GM12878 (cell line): Measurements from ENCODE around the gene RARB. TPM values are rescaled to one million over a fixed set of nuclear protein-coding genes. Genes with fewer than 3 reads are reported as not detected.

ENCODE experiments used
- ATAC-seq: fragments of 200-7000 bp; cut with Tn5 transposase; 3 replicates; pipeline ENCODE4 v1.9.1; 2020; ENCODE audit warnings: mild to moderate bottlenecking, moderate library complexity
- BruUV-seq: library from RNA; stranded (reverse); fragments of 400-500 nt; replicated peaks from 2 replicates; lab custom pipeline; 2021; lab: Mats Ljungman, UMichigan
- CTCF ChIA-PET: fragments of 300-600 bp; sonication (Branson Sonifier 250); formaldehyde crosslinking; extraction: SDS; loops from one replicate; lab custom pipeline; 2021; ENCODE audit warnings: inconsistent platforms; lab: Yijun Ruan, JAX
- POLR2A ChIA-PET: fragments of 350-600 bp; formaldehyde crosslinking; extraction: SDS; loops from one replicate; lab custom pipeline; 2021; ENCODE audit warnings: inconsistent platforms; lab: Charles Lee
- RAD21 ChIA-PET: fragments of 300-600 bp; sonication (Branson Sonifier 250); formaldehyde crosslinking; loops from one replicate; lab custom pipeline; 2023; ENCODE audit warnings: antibody characterized with exemption; ENCODE audit not compliant: unreplicated experiment; lab: Charles Lee
- SMC1A ChIA-PET: fragments of 300-600 bp; sonication (Branson Sonifier 250); formaldehyde crosslinking; loops from one replicate; lab custom pipeline; 2023; ENCODE audit not compliant: unreplicated experiment, uncharacterized antibody; lab: Charles Lee
- DNase-seq: peaks from one replicate; pipeline ENCODE4 v3.0.0-alpha.2; 2011; ENCODE audit warnings: low read depth, low spot score
- FAIRE-seq: peaks from 3 replicates; lab custom pipeline; 2011; peaks lifted over from hg19 to GRCh38; lab: Jason Lieb, UNC
- H2AFZ ChIP-seq: 2 replicates; pipeline ENCODE4 v1.6.0; 2011; ENCODE audit warnings: low read depth, low read length, control low read depth; ENCODE audit not compliant: control insufficient read depth
- H3K27ac ChIP-seq: 2 replicates; pipeline ENCODE4 v1.5.1; 2011; ENCODE audit warnings: control low read depth; ENCODE audit not compliant: control insufficient read depth, insufficient read depth
- H3K27me3 ChIP-seq, 2 experiments: replicated peaks in 1 of 2; 2 replicates each; pipeline versions ENCODE4 v1.6.0 to v1.6.1; 2011; ENCODE audit warnings: low read length in 1 of 2; ENCODE audit not compliant: control insufficient read depth in 2 of 2, insufficient read depth in 2 of 2
- H3K36me3 ChIP-seq, 2 experiments: 2 replicates each; pipeline ENCODE4 v1.5.1; 2011; ENCODE audit warnings: low read length in 1 of 2; ENCODE audit not compliant: control insufficient read depth in 2 of 2, insufficient read depth in 2 of 2
- H3K4me1 ChIP-seq: 2 replicates; pipeline ENCODE4 v1.6.1; 2011; ENCODE audit warnings: mild to moderate bottlenecking, low read length, moderate library complexity, mixed read lengths; ENCODE audit not compliant: control insufficient read depth, insufficient read depth
- H3K4me2 ChIP-seq: 2 replicates; pipeline ENCODE4 v1.6.0; 2011; ENCODE audit warnings: control low read depth; ENCODE audit not compliant: control insufficient read depth, insufficient read depth
- H3K4me3 ChIP-seq: fragments of 200-600 bp; sonication (generic); 2 replicates; pipeline ENCODE4 v1.5.1; 2016
- H3K79me2 ChIP-seq: 2 replicates; pipeline ENCODE4 v1.6.0; 2011; ENCODE audit warnings: low read length; ENCODE audit not compliant: control insufficient read depth, insufficient read depth
- H3K9ac ChIP-seq: 2 replicates; pipeline ENCODE4 v1.8.0; 2011; ENCODE audit warnings: low read length, control low read depth, mixed read lengths; ENCODE audit not compliant: control insufficient read depth, insufficient read depth
- H3K9me3 ChIP-seq: replicated peaks from 3 replicates; pipeline ENCODE4 v1.5.1; 2011; ENCODE audit warnings: mild to moderate bottlenecking, low read length; ENCODE audit not compliant: control insufficient read depth, insufficient read depth
- H4K20me1 ChIP-seq: 2 replicates; pipeline ENCODE4 v1.6.0; 2011; ENCODE audit not compliant: control insufficient read depth, insufficient read depth
- CREB1 ChIP-seq: IDR thresholded peaks from 2 replicates; pipeline ENCODE4 v1.6.1; 2012; ENCODE audit warnings: low read depth, mild to moderate bottlenecking, inconsistent platforms
- FOS ChIP-seq: IDR thresholded peaks from 3 replicates; pipeline ENCODE4 v1.6.1; 2011; ENCODE audit warnings: borderline replicate concordance; ENCODE audit not compliant: insufficient read length; ENCODE audit errors: extremely low read depth
- HDAC6 ChIP-seq: fragments of 200-600 bp; sonication (generic); IDR thresholded peaks from one replicate; pipeline ENCODE4 v1.8.0; 2017; ENCODE audit warnings: antibody characterized with exemption; ENCODE audit not compliant: unreplicated experiment
- SIN3A ChIP-seq: IDR thresholded peaks from 2 replicates; pipeline ENCODE4 v1.6.1; 2012; ENCODE audit warnings: low read depth, low read length, improper control_type of control experiment
- YY1 ChIP-seq: IDR thresholded peaks from 2 replicates; pipeline ENCODE4 v1.6.1; 2011; ENCODE audit warnings: low read depth, mild to moderate bottlenecking, low read length
- WGBS: methylation state at CpG from one replicate; pipeline ENCODE4 v1.1.6; 2016; ENCODE audit warnings: low lambda C conversion rate; ENCODE audit not compliant: insufficient replicate concordance, insufficient coverage; ENCODE audit errors: missing lambda C conversion rate; 5-methylcytosine and 5-hydroxymethylcytosine counted together
- in situ Hi-C: fragments of 300-500 bp; cut with MboI; formaldehyde crosslinking; loops from 9 replicates; pipeline ENCODE4 v1.14.3; 2018; ENCODE audit warnings: mixed read lengths
- intact Hi-C: fragments of 100-400 bp; cut with micrococcal nuclease; formaldehyde crosslinking; loops from one replicate; pipeline ENCODE4 v1.14.2; 2022; ENCODE audit not compliant: unreplicated experiment
- polyA plus RNA-seq, 11 experiments: library from polyadenylated mRNA; depleted of rRNA in 4 of 11; unstranded in 6 of 11; stranded (reverse) in 5 of 11; fragments of >200 nt; fragmentation: Nextera tagmentation in 4 of 11; fragmentation: Illumina TruSeq in 1 of 11; extraction: Ambion mirVana in 4 of 11; extraction: Trizol in 1 of 11; gene quantifications; 1 replicate in 1 of 11; 2 replicates in 10 of 11; pipeline versions ENCODE4 v1.2.1 to v1.2.3, GENCODE V29; 2011 to 2016; ENCODE audit warnings: inconsistent platforms in 2 of 11, missing spikeins in 2 of 11, low read depth in 1 of 11
- total RNA-seq, 4 experiments: library from RNA; depleted of rRNA in 3 of 4; stranded (reverse); fragments of >200 nt in 3 of 4; fragmentation: Illumina TruSeq in 1 of 4; extraction: Trizol in 1 of 4; gene quantifications; 2 replicates each; pipeline versions ENCODE4 v1.2.1 to v1.2.3, GENCODE V29; 2013 to 2021
- TF ChIP-seq, protein P1 (sequence below): IDR thresholded peaks from 2 replicates; pipeline ENCODE4 v1.6.1; 2012; ENCODE audit warnings: improper control_type of control experiment, low read depth, low read length; ENCODE audit not compliant: insufficient replicate concordance
- TF ChIP-seq, protein P2 (sequence below): IDR thresholded peaks from 2 replicates; pipeline ENCODE4 v1.6.1; 2011; ENCODE audit warnings: borderline replicate concordance, low read depth, mild to moderate bottlenecking, moderate library complexity, low read length; ENCODE audit not compliant: insufficient read depth, poor library complexity, severe bottlenecking

Gene RARB
- total and polyA plus RNA-seq, 10 of the 15 experiments (the other 5 are each of a cell fraction or from before 2014, with no cell fraction given), result 0.05 to 0.06 TPM; not detected in 8

DNA sequence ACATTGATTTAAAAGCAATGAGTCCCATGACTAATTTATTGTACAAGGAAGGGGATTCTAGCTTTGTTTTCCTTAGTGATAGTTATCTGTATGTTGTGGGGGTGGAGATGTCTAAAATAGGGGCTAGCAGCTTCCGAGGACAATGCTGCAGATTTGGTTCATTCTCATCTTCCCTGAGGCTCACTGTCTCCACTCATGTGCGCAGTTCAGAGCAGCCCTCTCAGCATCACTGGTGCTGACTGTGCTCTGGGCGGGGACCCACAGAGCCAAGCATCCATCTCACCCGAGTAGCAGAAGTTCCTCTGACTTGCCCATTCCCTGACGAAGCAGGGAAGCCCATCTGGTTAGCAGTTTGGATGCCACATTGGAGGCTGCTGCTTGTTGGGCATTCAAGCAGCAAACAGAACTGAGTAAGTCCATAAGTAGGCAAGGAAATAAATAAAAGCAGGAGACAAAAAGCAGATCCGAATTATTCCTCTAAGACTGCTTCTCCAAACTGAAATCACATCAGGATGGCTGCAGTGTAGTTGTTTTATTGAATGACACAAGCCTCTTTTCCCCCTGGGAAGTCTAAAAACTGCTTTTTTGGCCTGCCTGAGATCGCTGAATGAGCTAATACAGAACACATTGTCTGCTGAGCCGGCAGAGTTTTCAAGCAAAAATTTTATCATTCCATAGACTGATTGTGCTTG lies 27.5 kb downstream of the RARB start:
- intact Hi-C loops, result no loop called here
- Histone ChIP-seq H2AFZ (no peak overlapping the region), H3K4me2 (no peak overlapping the region), H3K9me3 (no peaks in the 10 kb centered on the region), H3K79me2 (no peaks in the 10 kb centered on the region), H3K4me3 (no peak overlapping the region), H3K36me3 (no peaks in the 10 kb centered on the region), H3K4me1 (no peaks in the 10 kb centered on the region), H4K20me1 (no peaks in the 10 kb centered on the region), H3K9ac (no peak overlapping the region), H3K27ac (no peak overlapping the region), H3K27me3 (no peaks in the 10 kb centered on the region; a peak in 1 of 4 replicates)
- ChIA-PET CTCF (interaction anchor here (1.3 kb wide), 1 partner anchor 13 kb away, joined by 4 read pairs; no protein-coding TSS in a partner anchor), RAD21 (no interaction called here), POLR2A (no interaction called here), SMC1A (interaction anchor here (1.1 kb wide), 1 partner anchor 13 kb away, joined by 3 read pairs; no protein-coding TSS in a partner anchor)
- DNase-seq (no peak), ATAC-seq (no peak), FAIRE-seq (no peak)
- TF ChIP-seq HDAC6 (no peak), YY1 (no peak)
- BruUV-seq, result no TSS peak
- in situ Hi-C loops, result no loop called here
- 36% methylated on average over 8 of the region's 8 CpGs for WGBS

DNA sequence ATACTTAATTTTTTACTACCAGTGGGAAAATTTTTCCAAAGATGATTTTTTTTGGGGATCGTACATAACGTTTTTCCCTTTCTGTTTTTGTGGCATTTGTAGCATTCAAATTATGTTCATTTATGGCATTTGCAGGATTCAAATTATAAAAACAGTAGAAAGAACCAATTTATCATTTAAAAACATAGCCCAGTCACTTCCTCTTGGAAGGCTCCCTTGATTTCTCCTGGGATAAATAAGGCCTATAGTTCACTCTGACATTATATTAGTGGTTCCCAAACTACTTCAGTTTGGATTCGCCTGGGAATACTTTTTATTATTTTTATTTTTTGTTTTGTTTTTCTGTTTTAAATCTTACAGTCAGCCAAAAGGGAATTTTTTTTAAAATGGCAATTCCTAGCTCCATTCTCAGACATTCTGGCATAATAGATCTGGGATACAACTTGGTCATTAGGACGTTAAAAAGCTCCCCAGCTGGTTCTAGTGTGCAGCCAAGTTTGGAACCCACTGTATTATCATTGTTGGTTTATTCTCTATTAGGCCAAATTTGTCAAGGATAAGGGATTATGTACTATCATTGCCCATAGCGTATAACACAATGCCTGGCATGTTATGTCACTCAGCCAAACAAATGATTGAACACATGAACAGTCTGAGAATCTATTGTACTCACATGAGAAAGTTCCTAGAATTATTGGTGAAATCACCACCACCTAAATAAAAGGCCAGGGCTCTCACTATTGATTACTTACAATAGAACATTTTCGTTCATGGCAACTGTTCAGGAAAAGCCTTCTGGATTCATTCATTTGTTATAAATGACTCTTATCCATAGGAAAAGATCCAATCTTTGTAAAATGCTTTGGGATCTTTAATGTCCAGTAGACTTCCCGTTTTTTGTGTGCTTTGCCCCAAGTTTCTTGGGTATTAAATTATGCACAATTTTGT lies 28.9 kb downstream of the RARB start:
- no peaks in the 10 kb centered on the region for H3K79me2 ChIP-seq
- FAIRE-seq, result no peak
- ChIA-PET CTCF (no interaction called here), SMC1A (no interaction called here), RAD21 (no interaction called here), POLR2A (no interaction called here)
- intact Hi-C loops (no loop called here), in situ Hi-C loops (no loop called here)
- H4K20me1 ChIP-seq, result no peaks in the 10 kb centered on the region
- BruUV-seq, result no TSS peak
- no peak overlapping the region for H3K27ac ChIP-seq
- no peak overlapping the region for H3K4me3 ChIP-seq
- no peak overlapping the region for H3K4me2 ChIP-seq
- no peaks in the 10 kb centered on the region for H3K9me3 ChIP-seq
- H3K4me1 ChIP-seq, result peaks cover 4% of the 10 kb centered on the region; the same call in 1 of the 2 replicates
- 6% methylated on average over 7 of the region's 7 CpGs for WGBS
- no peak for DNase-seq
- no peak overlapping the region for H3K9ac ChIP-seq
- no peak for ATAC-seq
- H3K36me3 ChIP-seq, result no peaks in the 10 kb centered on the region
- H2AFZ ChIP-seq, result no peak overlapping the region
- no peaks in the 10 kb centered on the region; a peak in 1 of 4 replicates for H3K27me3 ChIP-seq
- no peak for TF ChIP-seq FOS
- TF ChIP-seq, protein P1, sequence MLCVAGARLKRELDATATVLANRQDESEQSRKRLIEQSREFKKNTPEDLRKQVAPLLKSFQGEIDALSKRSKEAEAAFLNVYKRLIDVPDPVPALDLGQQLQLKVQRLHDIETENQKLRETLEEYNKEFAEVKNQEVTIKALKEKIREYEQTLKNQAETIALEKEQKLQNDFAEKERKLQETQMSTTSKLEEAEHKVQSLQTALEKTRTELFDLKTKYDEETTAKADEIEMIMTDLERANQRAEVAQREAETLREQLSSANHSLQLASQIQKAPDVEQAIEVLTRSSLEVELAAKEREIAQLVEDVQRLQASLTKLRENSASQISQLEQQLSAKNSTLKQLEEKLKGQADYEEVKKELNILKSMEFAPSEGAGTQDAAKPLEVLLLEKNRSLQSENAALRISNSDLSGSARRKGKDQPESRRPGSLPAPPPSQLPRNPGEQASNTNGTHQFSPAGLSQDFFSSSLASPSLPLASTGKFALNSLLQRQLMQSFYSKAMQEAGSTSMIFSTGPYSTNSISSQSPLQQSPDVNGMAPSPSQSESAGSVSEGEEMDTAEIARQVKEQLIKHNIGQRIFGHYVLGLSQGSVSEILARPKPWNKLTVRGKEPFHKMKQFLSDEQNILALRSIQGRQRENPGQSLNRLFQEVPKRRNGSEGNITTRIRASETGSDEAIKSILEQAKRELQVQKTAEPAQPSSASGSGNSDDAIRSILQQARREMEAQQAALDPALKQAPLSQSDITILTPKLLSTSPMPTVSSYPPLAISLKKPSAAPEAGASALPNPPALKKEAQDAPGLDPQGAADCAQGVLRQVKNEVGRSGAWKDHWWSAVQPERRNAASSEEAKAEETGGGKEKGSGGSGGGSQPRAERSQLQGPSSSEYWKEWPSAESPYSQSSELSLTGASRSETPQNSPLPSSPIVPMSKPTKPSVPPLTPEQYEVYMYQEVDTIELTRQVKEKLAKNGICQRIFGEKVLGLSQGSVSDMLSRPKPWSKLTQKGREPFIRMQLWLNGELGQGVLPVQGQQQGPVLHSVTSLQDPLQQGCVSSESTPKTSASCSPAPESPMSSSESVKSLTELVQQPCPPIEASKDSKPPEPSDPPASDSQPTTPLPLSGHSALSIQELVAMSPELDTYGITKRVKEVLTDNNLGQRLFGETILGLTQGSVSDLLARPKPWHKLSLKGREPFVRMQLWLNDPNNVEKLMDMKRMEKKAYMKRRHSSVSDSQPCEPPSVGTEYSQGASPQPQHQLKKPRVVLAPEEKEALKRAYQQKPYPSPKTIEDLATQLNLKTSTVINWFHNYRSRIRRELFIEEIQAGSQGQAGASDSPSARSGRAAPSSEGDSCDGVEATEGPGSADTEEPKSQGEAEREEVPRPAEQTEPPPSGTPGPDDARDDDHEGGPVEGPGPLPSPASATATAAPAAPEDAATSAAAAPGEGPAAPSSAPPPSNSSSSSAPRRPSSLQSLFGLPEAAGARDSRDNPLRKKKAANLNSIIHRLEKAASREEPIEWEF, result no peak
- TF ChIP-seq CREB1, result no peak
- no peak for TF ChIP-seq SIN3A
- TF ChIP-seq, protein P2, sequence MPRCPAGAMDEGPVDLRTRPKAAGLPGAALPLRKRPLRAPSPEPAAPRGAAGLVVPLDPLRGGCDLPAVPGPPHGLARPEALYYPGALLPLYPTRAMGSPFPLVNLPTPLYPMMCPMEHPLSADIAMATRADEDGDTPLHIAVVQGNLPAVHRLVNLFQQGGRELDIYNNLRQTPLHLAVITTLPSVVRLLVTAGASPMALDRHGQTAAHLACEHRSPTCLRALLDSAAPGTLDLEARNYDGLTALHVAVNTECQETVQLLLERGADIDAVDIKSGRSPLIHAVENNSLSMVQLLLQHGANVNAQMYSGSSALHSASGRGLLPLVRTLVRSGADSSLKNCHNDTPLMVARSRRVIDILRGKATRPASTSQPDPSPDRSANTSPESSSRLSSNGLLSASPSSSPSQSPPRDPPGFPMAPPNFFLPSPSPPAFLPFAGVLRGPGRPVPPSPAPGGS, result no peak
